Fibroblast of mammary gland (primary cell): ENCODE data around the gene RALGPS1.
A peak's percentile ranks its signal among the peaks of the same experiment; 100 is the strongest.

Experiments used
- DNase-seq: peaks from one replicate; pipeline ENCODE4 v3.0.0-alpha.2; 2010; ENCODE audit warnings: low read depth
- H3K4me3 ChIP-seq: 2 replicates; pipeline ENCODE4 v1.5.1; 2011; ENCODE audit warnings: low read depth, mild to moderate bottlenecking, low read length, moderate library complexity; ENCODE audit not compliant: control insufficient read depth
- CTCF ChIP-seq: conservative IDR thresholded peaks from 2 replicates; pipeline ENCODE4 v1.5.1; 2011; ENCODE audit warnings: low read depth, low read length, inconsistent platforms; ENCODE audit not compliant: control insufficient read depth, insufficient read depth

Gene RALGPS1, protein sequence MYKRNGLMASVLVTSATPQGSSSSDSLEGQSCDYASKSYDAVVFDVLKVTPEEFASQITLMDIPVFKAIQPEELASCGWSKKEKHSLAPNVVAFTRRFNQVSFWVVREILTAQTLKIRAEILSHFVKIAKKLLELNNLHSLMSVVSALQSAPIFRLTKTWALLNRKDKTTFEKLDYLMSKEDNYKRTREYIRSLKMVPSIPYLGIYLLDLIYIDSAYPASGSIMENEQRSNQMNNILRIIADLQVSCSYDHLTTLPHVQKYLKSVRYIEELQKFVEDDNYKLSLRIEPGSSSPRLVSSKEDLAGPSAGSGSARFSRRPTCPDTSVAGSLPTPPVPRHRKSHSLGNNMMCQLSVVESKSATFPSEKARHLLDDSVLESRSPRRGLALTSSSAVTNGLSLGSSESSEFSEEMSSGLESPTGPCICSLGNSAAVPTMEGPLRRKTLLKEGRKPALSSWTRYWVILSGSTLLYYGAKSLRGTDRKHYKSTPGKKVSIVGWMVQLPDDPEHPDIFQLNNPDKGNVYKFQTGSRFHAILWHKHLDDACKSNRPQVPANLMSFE

GRCh38 chr9:126914458-126915280 lies at the start of gene RALGPS1:
Gene RALGPS1 (plus strand): TSS chr9:126914782. CDS start chr9:126962290, 47,508 bp downstream.
- peak within 1 kb of the TSS; percentile 27 for H3K4me3 ChIP-seq
- TF ChIP-seq CTCF: no peak
- peak; percentile 92 for DNase-seq

DNA sequence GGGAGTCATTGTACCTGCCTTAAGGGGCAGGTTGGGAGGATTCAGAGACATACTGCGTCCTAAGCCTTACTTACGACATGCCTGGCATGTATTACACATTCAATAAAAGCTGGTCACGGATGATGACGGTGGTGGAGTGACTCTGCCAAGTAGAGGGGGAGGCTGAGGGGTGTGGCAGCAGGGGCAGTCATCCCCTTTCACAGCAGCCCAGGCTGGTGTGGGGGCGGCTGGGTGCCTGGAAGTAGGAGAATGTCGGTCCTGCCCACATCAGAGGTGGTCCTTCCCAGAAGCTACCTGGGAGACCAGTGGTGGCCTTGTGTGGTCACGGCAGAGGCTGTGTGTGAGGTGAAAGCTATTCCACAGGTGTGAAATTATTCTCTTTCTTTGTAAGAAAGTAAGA lies 45.2 kb upstream of the RALGPS1 start:
- H3K4me3 ChIP-seq: no peak overlapping the region
- no peak for TF ChIP-seq CTCF
- peak; percentile 67 for DNase-seq

DNA sequence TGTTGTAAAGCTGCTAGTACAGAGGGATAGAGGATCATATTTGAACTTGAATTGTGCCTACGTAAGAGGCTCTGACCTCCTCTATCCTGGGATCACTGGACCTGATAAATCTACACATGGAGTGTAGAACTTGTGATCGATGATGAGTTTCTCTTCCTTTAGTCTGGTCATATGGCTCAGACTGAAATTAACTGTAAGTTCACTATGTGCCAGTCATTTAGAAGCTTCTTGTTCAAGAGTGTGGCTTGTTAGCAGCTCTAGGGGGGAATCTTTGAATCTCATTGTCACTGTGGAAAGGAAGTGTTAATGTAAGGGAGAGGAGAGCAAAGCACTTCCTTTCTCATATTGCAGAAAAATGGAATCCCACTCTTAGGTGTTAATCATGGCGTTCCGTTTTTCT lies 42.1 kb upstream of the RALGPS1 start:
- TF ChIP-seq CTCF: no peak
- no peak overlapping the region for H3K4me3 ChIP-seq
- no peak for DNase-seq

DNA sequence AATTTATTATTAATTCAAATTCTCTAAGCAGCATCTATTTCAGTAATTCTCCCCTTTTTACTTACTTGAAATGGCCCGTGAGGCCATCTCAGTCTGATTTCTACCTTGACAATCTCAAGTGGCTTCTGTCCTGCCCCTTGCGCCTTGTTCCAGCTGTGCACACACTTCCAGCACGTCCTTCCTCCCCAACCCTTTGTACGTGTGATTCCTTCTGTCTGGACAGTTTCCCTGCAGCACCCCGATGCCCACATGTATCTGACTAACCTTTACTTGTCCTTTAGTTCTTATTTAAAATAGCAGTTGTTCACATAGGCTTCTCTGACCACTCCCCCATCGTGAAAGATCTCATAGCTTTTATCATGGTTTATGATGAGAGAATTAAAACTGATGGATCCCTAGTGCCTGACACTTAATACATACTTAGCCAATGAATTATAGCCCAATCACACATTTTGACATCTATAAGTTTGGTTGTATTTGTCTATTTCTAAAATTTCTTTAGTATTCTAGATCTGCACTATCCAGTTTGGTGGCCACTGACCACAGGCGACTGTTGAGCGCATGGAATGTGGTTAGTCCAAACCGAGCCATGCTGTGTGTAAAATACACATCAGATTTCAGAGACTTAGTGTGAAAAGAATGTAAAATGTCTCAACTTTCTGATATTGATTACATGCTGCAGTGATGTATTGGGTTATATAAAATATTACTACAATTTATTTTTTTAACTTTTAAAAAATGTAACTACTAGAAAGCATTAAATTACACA lies 39.9 kb upstream of the RALGPS1 start:
- H3K4me3 ChIP-seq: no peak overlapping the region
- TF ChIP-seq CTCF: no peak
- DNase-seq: no peak

- no peak for DNase-seq
- no peak for TF ChIP-seq CTCF
- H3K4me3 ChIP-seq: no peak overlapping the region
Observed at GRCh38 chr9:126875756-126876510, 38.6 kb upstream of the RALGPS1 start.
